GM03348 (cell line): ENCODE results near the gene NOL3.

ENCODE experiments used
- DNase-seq: peaks from one replicate; pipeline ENCODE4 v3.0.0; 2012; ENCODE audit warnings: low spot score

NOL3 gene

GRCh38 chr16:67170949-67171649, 761 bp downstream of the NOL3 start:
- no peak for DNase-seq

GRCh38 chr16:67173323-67173722, 3.0 kb downstream of the NOL3 start:
- DNase-seq = no peak

- peak; percentile 87 for DNase-seq
Measured at GRCh38 chr16:67173808-67174705, 3.7 kb downstream of the NOL3 start.

GRCh38 chr16:67174706-67175231, 4.4 kb downstream of the NOL3 start:
- DNase-seq = no peak

GRCh38 chr16:67176662-67177061, 6.3 kb downstream of the NOL3 start:
- no peak for DNase-seq

- peak; percentile 61 for DNase-seq
Measured at GRCh38 chr16:67177743-67178699, 7.7 kb downstream of the NOL3 start.

- DNase-seq = no peak
Measured at GRCh38 chr16:67179421-67180080, 9.2 kb downstream of the NOL3 start.

- no peak for DNase-seq
Measured at GRCh38 chr16:67180166-67180565, 9.8 kb downstream of the NOL3 start.

- DNase-seq = peak; percentile 83
Measured at GRCh38 chr16:67181346-67181745, 11.0 kb downstream of the NOL3 start.

GRCh38 chr16:67182288-67182687, 11.9 kb downstream of the NOL3 start:
- DNase-seq = no peak

- DNase-seq = no peak
Measured at GRCh38 chr16:67183284-67183626, 12.9 kb downstream of the NOL3 start.

- DNase-seq = peak; percentile 99
Measured at GRCh38 chr16:67183627-67184452, 13.5 kb downstream of the NOL3 start, which contains the start of gene MATCAP1. Gene MATCAP1, minus strand, starts transcription at chr16:67183963. Its CDS starts 3,353 bp downstream, at chr16:67180610.

- no peak for DNase-seq
Measured at GRCh38 chr16:67184453-67184994, 14.2 kb downstream of the NOL3 start.

GRCh38 chr16:67184995-67185650, 14.8 kb downstream of the NOL3 start:
- DNase-seq = peak; percentile 91

- DNase-seq = no peak
Measured at GRCh38 chr16:67185651-67186134, 15.4 kb downstream of the NOL3 start.

- DNase-seq = no peak
Measured at GRCh38 chr16:67186550-67186950, 16.2 kb downstream of the NOL3 start.

GRCh38 chr16:67187175-67187890, 17.0 kb downstream of the NOL3 start:
- DNase-seq = no peak

GRCh38 chr16:67188323-67188722, 18.0 kb downstream of the NOL3 start:
- no peak for DNase-seq

- DNase-seq = no peak
Measured at GRCh38 chr16:67188798-67189197, 18.5 kb downstream of the NOL3 start.
